ENCODE measurements around the gene BOLA3.

Gene BOLA3

DNA sequence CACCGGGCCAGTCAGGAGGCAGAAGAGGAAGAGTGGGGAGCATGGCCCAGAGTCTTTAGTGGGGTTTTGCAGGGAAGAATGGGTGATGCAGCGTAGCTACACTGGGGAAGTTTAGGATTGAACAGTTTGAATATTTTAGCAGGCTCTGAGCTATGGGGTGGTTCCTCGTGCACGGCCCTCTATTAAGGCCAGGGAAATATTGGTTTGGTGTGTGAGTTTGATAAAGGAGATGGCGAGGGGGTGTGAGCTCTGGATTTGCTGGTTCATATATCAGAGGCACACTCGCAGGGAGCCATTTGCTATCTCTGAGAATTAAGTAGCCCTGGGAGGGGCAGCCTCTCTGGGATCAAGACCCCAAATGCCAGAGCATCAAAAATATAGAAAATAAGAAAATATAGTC, 50.1 kb downstream of the BOLA3 start:
- in situ Hi-C loops (cut with HindIII; ENCODE audit: low sequenced_read_pairs): no loop called here
- H3K4me3 ChIP-seq (ENCODE audit: low read depth, low read length): no peak overlapping the region
- TF ChIP-seq, protein P1, sequence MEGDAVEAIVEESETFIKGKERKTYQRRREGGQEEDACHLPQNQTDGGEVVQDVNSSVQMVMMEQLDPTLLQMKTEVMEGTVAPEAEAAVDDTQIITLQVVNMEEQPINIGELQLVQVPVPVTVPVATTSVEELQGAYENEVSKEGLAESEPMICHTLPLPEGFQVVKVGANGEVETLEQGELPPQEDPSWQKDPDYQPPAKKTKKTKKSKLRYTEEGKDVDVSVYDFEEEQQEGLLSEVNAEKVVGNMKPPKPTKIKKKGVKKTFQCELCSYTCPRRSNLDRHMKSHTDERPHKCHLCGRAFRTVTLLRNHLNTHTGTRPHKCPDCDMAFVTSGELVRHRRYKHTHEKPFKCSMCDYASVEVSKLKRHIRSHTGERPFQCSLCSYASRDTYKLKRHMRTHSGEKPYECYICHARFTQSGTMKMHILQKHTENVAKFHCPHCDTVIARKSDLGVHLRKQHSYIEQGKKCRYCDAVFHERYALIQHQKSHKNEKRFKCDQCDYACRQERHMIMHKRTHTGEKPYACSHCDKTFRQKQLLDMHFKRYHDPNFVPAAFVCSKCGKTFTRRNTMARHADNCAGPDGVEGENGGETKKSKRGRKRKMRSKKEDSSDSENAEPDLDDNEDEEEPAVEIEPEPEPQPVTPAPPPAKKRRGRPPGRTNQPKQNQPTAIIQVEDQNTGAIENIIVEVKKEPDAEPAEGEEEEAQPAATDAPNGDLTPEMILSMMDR (IDR thresholded peaks at IDR 0.05; ENCODE audit: low read depth, low read length, missing control alignments): no peak
- no peak for DNase-seq (ENCODE audit: low read depth)

DNA sequence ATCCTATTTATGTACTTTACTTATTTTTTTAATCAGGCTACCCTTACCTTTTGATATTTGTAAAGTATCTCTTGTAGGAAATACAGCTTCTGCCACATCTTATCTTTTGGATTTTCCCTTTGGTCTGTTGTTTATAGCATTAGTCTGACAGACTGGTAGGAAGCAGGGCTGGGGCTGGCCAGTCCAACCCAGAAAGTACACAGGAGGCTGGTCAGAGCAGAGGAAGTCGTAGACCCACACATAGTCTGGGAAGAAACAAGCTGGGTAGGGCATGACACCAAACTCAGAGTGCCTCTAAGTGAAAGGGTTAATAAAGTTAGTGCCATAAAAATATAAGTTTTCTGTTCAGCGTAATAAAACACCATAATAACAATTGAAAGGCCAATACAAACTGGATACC, 51.7 kb downstream of the BOLA3 start:
- in situ Hi-C loops (cut with HindIII; ENCODE audit: low sequenced_read_pairs): no loop called here
- no peak for DNase-seq (ENCODE audit: low read depth)
- H3K4me3 ChIP-seq (ENCODE audit: low read depth, low read length): no peak overlapping the region
- TF ChIP-seq, protein P1 (IDR thresholded peaks at IDR 0.05; ENCODE audit: low read depth, low read length, missing control alignments): no peak

DNA sequence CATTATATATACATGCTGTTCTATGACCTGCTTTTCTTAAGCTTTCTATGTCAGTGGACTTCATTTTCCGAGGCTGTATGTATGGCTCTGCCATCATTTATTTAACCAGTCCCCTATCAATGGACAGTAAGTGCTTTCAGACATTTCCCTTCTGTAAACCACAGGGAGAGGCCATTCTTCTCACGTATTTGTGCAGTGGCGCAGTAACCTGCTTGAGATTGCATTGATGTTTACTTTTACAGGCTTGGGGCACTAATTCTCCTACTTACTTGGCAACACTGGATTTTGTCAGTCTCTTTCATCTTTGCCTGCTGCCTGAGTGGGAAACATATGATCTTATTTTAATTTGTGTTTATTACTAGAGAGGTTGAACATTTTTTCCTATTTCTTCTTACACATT, 52.1 kb downstream of the BOLA3 start:
- no peak overlapping the region for H3K4me3 ChIP-seq (ENCODE audit: low read depth, low read length)
- in situ Hi-C loops (cut with HindIII; ENCODE audit: low sequenced_read_pairs): no loop called here

DNA sequence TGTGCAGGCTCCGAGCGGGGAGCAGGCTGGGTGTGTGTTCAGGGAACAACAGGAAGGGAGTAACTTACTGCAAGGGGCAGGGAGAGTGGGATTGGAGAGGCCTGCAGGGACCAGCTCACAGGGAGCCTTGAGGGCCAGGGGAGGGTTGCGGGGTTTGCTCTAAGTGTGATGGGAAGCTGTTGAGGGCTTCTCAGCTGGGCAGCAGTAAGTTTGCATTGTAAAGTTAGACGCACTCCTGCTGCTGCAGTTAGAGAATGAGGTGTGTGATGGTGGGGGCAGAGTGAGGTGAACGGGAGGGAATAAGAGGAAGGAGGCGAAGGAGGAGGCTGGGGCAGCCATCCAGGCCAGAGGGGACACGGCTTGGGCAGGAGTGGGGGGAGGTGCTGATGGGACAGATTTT, 53.4 kb downstream of the BOLA3 start:
- no peak overlapping the region for H3K4me3 ChIP-seq (ENCODE audit: low read depth, low read length)
- TF ChIP-seq, protein P1 (IDR thresholded peaks at IDR 0.05; ENCODE audit: low read depth, low read length, missing control alignments): no peak
- in situ Hi-C loops (cut with HindIII; ENCODE audit: low sequenced_read_pairs): no loop called here
- no peak for DNase-seq (ENCODE audit: low read depth)

More for the DNA sequence above, 52.1 kb downstream of the BOLA3 start:
- TF ChIP-seq, protein P1 (IDR thresholded peaks at IDR 0.05; ENCODE audit: low read depth, low read length, missing control alignments): no peak
- no peak for DNase-seq (ENCODE audit: low read depth)

DNA sequence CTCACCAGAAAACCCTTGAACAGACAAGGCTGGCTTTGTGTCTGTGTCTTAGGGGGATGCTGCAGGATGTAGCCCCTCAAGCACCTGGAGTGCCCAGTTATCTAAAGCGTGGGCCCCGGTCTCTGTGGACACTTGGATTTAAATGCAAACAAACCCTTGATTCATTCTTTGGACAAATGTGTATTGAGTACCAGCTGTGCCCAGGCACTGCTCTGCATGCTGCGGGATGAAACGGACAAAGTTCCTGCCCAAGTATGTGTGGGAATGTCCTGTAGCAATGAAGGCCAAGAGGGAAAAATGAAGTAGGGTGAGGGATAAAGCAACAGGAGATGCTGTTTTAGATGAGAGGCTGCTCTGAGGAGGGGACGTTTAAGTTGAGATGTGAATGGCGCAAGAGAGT, 53.9 kb downstream of the BOLA3 start:
- TF ChIP-seq, protein P1 (IDR thresholded peaks at IDR 0.05; ENCODE audit: low read depth, low read length, missing control alignments): no peak
- in situ Hi-C loops (cut with HindIII; ENCODE audit: low sequenced_read_pairs): no loop called here
- H3K4me3 ChIP-seq (ENCODE audit: low read depth, low read length): no peak overlapping the region
- no peak for DNase-seq (ENCODE audit: low read depth)

DNA sequence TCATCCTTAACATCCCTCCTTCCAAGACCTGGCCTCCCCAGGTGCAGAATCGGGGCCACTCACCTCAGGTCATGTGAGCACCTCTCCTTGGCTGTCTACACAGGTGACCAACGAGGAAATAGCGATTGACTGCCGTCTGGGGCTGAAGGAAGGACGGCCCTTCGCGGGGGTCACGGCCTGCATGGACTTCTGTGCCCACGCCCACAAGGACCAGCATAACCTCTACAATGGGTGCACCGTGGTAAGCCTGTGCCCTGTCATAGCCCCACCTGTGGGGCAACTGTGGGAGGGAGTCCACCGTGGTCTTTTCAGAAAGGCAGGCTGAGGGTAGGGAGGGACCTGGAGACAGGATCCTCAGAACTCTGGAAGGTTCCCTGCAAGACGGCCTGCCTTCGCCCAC, 54.3 kb downstream of the BOLA3 start:
- TF ChIP-seq, protein P1 (IDR thresholded peaks at IDR 0.05; ENCODE audit: low read depth, low read length, missing control alignments): no peak
- DNase-seq (ENCODE audit: low read depth): no peak
- no peak overlapping the region for H3K4me3 ChIP-seq (ENCODE audit: low read depth, low read length)
- in situ Hi-C loops (cut with HindIII; ENCODE audit: low sequenced_read_pairs): no loop called here

DNA sequence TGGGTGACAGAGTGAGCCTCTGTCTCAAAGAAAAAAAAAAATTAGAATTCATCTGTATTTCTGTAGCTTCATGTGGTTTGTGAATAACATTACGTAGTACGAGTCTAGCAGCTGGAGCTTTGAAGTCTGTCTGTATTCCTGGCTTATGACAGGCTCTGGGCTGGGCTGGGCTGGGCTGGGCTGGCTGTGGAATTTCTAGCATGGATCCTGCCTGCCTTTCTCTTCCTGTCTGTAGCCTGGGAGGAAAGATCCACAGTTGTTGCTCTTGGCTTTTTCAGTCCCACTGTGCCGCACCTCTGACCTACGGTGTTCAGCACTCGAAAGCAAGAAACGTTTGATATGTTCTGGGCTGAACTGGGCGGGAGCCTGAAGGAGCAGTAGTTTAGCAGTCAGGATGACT, 55.4 kb downstream of the BOLA3 start:
- TF ChIP-seq, protein P1 (IDR thresholded peaks at IDR 0.05; ENCODE audit: low read depth, low read length, missing control alignments): no peak
- no peak overlapping the region for H3K4me3 ChIP-seq (ENCODE audit: low read depth, low read length)
- DNase-seq (ENCODE audit: low read depth): no peak
- in situ Hi-C loops (cut with HindIII; ENCODE audit: low sequenced_read_pairs): no loop called here

Data from astrocyte of the cerebellum (primary cell).